Stimulated activated CD8-positive, alpha-beta memory T cell treated with anti-CD3 and anti-CD28 coated beads, Interleukin-4, amount 100 ng/mL, for 48 hours (primary cell): ENCODE data around the gene CHST3.
"Not testable (repeated sequence)": the region's sequence is repeated elsewhere in the genome, so short reads cannot be mapped to it uniquely, and the experiment has no call there.

Experiments
- DNase-seq: peaks from one replicate; pipeline ENCODE4 v3.0.0-alpha.2; 2020

CHST3 gene

DNA sequence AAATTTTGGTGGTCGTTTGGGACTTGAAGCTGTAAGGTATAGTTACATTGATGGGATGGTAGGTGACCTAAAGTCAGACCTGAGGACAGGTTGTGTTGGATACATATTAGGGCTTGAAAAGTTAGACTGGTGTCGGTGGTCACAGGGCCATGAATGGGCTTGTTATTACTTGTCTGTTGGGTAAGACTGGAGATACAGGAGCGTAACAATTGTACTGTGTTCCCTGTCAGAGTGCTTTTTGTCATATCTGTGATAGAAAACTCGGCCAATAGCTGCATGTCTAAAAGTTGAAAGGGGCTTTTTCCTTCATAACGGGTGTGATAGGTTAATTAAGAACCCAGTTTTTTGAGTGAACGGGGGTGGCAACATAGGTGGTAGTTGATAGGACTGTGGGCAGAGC is 13.5 kb upstream of the CHST3 start:
- no peak for DNase-seq

DNA sequence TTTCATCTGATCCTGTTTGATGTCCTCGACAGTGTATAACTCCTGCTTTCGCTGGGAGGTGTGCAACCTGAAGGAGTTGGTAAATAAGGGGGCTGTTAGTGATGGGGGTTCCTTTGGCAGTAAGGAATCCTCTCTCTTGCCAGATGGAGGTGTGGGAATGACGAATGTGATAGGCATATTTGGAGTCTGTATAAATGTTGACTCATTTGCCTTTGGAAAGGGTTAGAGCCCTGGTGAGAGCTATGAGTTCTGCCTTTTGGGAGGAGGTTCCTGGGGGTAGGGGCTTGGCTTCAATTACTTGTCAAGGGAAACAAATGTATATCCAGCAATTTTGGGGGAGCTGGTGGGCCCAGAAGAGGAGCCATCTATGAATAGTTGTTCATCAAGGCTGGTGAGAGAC is 11.4 kb upstream of the CHST3 start:
- no peak for DNase-seq

DNA sequence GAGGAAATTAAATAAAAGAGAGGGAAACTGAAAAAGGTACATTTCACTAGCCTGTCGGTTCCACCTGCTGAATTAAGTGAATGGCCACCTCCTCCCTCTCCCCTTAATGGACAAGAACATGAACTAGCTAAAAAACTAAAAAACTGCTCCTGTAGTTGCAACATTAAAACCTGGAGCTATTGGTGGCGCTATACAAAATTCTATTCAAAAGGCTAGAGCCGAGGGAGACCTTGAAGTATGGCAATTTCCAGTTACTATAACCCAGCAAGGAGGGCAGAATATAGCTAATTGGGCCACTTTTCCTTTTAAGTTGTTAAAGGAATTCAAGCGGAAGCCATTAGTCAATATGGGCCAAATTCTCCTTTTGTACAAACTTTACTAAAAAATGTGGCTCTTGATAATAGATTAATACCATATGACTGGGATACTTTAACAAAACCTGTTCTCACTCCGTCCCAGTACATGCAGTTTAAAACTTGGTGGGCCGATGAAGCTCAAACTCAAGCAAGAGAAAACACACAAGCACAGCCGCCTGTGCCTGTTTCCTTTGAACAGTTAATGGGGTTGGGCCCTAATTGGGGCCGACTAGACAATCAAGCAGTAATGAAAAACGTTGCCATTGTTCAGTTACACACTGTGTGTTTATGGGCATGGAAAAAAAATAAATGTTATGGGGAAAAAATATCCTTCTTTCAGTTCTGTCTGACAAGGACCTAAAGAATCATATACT is 6.5 kb upstream of the CHST3 start:
- DNase-seq, result no peak

DNA sequence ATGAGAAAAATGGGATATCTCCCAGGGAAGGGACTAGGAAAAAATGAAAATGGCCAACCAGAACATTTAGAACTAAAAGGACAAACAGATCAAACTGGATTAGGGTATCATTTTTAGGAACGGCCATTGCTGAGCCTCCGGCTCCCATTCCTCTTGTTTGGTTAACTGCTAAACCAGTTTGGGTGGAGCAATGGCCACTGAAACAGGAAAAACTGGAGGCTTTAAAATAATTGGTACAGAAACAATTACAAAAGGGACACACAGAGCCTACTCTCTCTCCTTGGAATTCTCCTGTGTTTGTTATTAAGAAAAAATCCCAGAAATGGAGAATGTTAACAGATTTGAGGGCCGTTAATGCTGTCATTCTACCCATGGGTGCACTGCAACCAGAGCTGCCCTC is 4.7 kb upstream of the CHST3 start:
- DNase-seq, result no peak

DNA sequence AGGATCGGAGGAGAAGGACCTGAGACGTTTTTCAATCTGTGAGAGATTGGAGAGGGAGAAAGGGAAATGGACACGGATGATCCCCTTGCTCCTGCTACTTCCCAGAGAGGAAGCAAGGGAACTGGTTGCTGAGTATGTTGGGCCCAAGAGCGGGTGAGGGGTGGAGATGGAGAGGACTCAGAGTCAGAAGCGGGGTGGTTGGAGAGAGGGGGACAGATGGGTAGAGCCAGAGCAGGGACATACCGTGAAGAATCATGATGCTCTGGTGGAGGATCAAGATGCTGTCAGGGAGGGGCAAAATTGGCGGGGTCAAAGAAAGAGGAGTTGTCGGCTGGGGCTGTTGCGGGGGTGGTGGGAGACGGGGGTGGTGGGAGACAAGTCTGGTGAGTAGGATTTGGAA is 2.4 kb upstream of the CHST3 start:
- DNase-seq, result no peak

DNA sequence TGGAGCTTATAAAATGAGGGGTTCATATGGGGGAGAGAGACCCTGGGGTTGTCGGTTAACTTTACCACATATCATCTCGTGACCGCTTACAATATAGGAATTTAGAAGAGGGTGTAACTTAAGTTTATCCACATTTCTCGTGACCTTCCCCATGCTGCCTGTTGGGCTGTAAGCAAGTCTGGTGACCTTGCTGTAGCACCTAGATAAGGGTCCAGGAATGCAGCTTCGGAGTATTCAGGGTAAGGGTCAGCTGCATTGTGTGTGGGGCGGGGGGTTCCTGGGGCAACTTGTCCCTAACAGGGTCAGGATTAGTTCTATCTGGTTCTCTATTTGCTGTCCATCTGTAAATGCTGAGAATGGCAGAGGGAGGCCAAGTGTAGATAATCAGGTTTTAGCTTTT is 1.3 kb upstream of the CHST3 start:
- DNase-seq, result no peak

DNA sequence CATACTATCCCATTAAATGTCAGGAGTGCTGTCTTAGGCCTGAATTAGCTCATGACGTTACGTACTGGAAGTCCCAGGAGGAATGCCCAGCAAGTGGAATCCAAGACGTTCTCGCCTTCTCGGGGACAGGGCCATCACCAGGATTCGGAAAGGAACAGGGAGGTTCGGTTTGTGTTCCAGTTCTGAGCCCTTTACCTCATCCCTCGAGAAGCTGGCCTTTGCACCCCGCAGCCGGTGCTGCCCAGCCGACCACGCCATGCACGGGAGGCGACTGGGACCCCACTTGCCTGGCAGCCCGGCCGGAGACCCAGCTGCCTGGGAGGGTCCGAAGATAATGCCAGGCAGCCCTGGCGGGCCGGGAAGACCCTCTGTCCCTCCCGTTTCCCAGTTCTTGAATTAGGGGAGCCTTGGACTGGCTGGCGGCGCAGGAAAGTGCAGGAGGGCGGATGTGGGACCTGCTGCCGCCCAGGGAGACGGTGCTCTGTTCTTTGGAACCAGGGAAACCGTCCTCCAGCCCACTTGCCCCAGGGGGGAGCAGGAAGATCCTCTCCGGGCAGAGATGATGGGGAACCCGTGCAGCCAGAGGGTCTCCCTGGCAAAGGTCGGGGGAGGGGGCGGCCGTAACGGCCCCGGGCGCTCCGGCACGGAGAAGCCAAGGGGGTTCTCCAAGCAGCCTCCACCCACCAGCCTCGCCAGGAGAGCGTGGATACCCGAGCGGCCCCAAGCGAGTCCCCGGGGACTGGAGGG is 671 bp upstream of the CHST3 start:
- DNase-seq, result no peak

DNA sequence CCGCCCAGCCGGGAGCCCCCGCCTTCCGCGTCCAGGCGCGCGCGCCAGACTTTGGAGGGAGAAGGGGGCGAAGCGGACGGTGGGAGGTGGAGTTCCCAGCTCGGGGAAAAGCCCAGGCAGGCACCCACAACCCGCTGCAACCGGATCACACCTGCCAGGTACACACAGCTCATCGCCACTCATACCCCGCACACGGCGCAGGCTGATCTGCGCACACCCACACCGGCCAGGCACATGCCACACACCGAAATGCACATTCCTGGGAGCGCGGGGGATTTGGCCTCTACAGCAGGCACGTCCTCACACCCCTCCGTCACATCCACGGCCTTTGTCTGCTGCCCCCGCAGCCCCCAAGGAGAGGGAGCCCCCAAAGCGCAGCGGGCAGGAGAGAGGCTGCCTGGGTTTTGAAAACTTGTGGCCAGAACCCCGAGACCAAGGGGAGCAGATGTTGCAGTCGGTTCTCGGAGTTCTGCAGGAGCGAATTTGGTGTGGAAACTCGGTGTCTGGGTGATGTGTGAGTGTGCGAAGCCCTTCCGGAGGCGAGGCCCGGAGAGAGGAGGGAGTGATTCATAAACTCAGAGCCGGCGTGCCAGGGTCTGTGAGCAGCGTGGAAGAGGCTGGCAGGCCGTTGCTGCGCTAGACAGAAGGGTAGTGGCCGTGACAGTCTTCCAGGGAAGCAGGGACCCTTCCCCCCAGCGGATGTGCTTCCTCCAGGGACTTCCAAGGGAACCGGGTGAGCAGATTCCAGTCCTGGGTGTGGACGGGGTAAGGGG is 734 bp downstream of the CHST3 start:
- peak; percentile 67 for DNase-seq

DNA sequence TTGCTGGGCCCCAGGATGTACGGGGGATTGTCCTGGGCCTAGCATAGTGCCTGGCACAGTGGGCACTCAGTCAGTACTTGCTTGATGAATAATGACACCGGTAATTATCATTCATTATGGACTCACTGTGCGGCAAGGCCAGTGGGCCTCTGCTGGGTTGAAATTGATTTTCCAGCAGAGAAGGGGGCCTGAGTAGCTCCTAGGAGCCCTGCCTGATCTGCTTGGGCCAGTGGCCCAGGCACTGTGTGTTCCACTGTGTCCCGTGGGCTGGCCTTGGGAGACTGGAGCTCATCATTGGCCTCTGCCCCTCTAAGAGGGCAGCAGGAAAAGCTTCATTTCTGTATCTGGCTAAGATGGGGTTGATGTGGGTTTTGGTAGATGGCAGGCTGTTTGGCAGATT is 1.4 kb downstream of the CHST3 start:
- no peak for DNase-seq

DNA sequence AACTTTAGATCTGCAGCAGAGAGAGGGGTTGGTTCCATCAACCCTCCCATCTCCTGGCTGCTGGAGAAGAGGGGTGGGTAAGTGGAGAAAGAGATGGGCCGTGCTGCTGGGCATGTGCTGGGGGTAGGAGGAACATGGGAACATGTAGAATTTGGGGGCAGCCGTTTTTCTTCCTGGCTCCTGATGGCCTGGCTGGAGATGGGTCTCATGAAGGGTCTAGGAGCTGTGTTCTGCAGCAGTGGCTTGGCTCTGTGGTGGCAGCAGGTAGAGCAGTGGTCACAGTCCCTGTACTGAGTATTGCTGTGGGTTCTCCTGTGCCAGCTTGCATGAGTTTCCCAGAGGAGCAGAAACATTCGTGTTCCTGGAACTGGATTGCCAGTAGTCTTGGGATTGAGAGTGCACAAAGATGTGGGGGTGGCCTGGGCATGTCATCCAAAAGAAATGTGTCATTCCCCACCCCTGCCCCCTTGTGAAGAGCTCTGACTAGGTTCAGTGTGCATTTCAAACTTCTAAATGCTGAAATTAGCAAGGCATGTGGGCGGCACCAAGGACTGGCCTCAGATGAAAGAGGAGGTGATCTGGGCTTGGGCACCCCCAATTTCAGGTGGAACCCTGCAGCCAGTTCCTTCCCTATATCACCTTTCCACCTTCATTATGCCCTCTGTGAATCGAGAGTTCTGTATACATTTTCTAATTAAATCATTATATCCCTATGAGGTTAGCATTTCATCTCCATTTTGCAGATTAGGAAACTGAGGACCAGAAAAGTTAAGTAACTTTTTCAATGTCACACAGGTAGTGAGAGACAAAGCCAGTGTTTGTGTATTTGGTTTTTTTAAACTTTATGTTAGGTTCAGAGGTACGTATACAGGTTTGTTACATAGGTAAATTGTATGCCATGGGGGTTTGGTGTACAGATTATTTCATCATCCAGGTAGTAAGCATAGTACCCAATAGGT is 2.1 kb downstream of the CHST3 start:
- DNase-seq, result no peak

DNA sequence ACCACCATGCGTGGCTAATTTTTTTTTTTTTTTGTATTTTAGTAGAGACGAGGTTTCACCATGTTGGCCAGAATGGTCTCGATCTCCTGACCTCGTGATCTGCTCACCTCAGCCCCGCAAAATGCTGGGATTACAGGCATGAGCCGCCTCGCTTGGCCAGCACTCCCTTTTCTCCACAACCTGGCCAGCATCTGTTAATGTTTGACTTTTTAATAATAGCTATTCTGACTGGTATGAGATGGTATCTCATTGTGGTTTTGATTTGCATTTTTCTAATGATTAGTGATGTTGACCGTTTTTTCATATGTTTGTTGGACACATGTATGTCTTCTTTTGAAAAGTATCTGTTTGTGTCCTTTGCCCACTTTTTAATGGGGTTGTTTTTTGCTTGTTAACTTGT is 3.8 kb downstream of the CHST3 start:
- not testable (repeated sequence) for DNase-seq

DNA sequence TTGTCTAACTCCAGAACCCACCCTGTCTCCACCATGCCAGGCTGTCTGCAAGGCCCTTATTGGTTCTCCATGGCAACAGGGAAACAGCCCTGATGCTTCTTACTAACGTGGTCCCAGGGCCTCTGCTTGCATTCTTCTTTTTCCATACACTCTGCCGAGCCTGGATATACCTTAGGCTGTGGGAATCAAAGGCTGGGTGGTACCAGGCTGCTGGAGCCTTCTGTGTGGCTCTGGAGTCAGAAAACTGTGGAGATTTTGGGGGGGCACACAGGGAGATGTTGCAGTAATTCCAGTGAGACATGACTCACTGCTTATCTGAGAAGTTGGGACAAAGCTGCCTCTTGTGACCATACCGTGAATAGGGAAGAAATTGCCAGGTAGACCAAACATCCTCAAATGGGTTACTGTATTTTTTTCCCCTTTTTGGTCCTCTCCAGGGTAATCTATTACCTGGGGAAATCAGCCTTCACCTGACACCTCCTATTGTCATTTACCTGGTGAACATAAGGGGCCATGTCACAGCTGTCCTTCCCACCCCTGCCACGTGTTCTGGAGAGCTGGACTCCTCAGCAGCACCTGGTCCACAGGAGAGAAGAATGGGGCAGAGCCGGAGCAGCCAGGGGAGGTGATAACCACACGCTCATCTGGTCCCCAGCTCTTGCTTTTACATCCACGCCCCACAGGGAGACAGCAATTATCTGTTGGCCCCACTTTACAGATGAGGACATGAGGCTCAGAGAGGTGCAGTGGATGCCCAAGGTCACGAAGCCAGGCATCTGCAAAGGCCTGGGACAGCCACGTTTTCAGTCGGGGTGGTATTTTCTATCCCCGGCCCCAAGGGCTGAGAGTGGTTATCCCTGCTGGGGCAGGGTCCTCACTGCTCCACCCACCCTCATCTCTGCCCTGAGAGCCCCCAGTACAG is 4.6 kb downstream of the CHST3 start:
- DNase-seq, result no peak

DNA sequence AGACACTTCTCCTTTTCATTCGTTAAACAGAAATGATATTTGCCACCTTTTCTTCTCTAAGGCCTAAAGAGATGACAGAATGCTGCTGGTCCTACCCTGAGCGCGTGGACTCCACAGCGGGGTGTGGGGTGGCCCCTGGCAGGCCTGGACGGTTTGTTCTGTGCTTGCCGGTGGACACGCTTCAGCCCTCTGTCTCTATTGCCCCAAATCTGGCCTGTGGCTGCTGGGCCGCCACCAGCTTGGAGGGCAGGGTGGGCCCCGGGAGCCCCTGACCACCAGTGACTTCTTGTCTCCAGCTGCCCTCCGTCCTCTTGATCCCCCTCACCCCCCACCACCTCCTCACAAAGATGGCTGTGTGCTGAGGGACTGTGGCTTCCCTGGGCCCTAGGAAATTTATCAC is 5.7 kb downstream of the CHST3 start:
- DNase-seq, result no peak

DNA sequence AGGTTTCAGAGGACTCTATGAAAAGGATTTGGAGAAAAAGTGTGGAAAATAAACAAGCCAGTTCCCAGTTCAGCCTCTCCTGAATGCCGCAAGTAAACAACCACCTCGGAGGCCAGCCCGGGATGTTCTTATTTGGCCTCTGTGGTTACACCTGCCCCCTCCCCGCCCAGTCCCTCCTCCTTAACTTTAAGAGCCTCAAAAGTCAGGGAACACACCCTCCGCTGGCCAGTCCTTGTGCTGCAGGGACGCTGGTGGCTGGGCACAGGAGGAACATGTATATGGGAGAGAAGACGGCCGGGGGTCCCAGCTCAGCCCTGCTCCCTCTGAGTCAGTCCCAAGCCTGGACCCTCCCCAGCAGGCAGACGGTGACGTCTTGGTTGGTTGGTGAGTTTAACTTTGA is 6.1 kb downstream of the CHST3 start:
- no peak for DNase-seq

DNA sequence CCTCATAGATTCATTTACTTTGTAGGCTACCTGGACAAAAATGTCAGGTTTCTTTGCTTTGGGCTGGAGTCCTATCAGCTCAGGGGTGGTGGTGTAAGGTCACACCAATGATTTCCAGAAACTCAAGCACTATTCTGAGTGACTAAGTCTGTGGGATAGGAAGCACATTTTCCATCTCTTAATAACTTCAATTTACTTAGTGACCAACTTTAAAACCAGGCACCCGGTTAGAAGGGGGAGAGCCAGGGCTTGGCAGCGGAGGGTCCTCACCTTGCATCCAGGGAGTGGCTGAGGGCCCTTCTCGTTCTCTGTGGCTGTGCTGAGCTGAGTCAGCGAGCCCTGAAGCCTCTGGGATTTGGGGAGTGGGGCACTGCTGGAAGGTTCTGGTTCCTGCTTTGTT is 6.7 kb downstream of the CHST3 start:
- DNase-seq, result no peak

DNA sequence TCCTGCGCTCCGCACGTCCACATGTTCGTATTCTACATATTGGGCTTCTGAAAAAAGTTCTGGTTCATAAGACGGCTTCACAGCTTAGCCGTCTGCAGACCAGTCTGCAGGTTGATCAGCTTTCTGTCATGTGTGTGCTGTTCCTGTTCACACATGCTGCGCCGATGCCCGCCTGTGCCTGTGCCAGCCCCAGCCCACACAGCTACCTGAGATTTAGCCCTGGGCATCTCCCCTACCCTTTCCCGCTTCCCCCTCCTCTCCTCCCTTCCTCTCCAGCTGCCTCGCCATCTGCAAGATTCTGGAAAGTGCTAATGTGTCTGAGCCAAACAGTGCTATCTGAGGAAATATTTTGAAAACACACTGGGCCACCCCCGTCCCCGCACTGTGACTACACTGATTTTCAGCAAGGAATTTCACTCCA is 7.1 kb downstream of the CHST3 start:
- no peak for DNase-seq

DNA sequence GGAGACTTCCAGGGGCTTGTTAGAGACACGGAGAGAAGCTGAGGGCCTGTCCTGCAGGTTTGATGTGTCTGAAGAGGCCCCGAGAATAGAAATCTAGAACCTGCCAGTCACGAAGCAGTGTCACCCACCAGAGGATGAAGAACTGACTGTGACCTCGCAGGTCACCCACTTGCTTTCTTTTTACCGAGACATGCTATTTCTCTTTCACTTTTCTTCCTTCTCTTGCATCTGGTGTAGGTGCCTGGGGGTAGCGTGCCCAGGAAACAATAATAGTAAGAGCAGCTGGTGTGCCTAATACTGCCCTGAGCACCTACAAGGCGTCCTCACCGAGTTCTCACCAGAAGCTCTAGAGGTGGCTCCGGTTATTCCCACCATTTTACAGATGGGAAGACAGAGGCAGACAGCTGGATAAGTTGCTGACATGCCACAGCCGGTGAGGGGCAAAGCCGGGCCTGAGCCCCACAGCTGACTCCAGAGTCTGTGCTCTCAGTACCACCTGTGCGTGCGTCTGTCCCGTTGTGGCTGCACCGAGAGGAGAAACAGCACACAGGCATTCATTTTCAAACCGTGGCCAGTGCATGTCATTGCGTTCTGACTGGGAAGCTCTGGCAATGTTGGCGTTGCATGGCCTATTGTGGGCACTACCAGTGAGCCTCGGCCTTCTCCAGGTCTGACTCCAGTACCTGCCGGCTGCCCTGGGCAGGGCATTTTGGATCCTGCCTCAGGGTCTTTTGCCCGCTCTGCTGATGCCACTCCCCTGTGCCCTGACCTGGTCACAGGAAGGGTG is 7.8 kb downstream of the CHST3 start:
- no peak for DNase-seq

DNA sequence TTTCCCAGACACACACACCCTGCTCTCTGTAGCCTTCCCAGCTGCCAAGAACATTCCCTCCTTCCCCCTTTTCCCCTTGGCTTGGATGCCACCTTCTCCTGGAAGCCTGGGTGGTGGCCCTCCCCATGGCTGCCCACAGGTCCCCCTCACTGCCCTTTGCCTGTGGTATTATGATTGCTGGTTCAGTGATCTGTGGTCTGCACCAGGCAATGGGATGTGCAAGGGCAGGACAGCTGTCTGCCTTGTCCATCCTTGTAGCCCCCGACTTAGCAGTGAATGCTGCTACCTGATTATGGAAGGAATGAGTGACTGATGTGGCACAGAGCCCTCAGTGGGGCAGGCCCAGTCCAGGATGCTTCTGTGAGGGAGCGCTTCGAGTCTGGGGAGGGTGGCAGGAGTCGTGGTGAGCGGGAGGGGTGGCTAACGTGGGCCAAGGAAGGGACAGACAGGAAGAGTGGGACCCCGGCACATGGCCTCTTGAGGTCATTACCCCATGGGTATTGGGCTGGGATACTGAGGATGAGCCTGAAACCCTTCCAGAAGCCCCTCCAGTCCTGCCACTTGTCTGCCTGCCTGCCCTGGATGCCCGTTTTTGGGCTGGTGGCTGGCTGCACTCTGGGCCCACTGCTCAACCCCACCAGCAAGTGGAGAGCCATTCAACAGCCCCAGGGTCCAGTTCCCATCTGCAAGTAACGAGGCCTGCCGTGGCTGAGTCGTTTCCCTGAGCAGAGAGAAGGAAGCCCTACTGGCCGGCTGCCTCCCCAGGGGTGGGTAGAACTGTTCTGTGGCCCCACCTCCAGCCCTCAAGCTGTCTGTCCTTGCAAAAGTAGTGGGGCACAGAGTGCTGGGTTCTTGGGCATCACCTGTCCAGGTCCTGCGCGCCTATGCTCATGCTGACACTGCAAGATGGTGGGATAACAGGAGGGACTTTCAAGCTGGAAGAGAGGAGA is 8.8 kb downstream of the CHST3 start:
- DNase-seq, result no peak

DNA sequence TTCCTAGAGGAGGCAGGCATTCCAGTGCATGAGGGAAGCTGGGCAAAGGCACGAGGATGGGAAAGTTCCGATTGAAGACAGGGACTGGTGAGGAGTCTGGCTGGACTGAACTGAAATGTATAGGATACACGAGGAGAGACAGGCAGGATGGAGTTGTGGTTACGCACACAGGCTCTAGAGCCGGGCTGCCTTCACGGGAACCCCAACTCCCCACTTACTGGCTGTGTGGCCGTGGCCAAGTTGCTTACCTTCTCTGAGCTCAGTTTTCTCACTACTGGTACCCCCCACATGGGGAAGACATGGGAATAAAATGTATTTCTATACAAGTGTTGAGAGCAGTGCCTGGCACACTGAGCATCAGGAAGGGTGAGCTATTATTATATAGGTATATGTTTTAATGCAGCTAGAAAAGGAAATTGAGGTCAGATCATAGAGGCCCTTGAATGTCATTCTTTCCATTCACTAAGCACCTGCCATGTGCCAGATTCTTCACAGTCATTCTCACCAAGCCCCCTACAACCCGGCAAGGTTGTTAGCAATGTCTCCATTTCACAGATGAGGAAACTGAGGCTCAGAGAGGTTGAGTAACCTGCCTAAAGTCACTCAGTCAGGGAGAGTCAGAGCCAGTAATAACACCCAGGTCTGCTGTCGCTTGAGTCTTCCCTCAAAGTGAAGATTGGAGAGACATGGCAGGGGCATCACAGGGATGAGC is 9.7 kb downstream of the CHST3 start:
- DNase-seq, result no peak
